CD4-positive, alpha-beta T cell treated with Interleukin-10 for 1 hour (primary cell): Measurements from ENCODE around the gene MED28.
"Not testable (repeated sequence)": the region's sequence is repeated elsewhere in the genome, so short reads cannot be mapped to it uniquely, and the experiment has no call there.

Source experiments
- DNase-seq: peaks from one replicate; pipeline ENCODE4 v3.0.0-alpha.2; 2020

Gene MED28, protein sequence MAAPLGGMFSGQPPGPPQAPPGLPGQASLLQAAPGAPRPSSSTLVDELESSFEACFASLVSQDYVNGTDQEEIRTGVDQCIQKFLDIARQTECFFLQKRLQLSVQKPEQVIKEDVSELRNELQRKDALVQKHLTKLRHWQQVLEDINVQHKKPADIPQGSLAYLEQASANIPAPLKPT

DNA sequence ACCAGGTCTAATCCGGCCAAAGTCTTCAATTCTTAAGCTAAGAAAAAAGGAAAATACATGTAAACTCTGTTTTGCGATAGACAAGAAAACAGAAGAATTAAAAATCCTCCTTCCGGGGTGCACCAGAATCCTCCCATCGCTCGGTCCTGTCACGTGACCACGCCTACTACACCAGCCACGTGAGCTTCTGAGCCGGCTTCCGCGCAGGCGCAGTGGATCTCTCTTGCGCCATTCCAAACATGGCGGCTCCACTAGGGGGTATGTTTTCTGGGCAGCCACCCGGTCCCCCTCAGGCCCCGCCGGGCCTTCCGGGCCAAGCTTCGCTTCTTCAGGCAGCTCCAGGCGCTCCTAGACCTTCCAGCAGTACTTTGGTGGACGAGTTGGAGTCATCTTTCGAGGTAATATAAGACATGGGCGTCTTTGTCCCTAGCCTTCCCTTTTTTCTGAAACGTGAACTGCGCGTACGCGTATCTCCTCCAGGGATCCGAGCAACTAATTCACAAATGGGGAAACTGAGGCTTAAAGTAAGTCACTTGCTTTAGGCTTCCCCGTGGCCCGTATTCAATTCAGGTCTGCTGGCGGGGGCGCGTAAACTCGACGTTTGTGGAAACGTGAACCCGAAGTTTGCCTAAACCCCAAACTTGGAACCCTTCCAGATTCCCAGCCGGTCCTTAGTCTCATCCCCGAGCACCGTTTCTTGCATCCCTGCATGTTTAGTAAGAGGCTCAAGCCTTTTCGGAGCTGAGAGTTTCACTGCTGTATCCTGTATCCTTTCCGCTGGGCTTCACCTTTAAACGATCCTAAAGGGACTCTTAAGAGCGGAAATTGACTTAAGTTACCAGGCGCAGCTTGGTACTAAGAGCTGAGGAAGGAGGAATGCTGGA, at the start of gene MED28:
Gene MED28, plus strand, starts transcription at position 226 of the 884 bp plus-strand sequence. Its CDS starts 14 bp downstream, at position 240.
- peak; percentile 96 for DNase-seq

DNA sequence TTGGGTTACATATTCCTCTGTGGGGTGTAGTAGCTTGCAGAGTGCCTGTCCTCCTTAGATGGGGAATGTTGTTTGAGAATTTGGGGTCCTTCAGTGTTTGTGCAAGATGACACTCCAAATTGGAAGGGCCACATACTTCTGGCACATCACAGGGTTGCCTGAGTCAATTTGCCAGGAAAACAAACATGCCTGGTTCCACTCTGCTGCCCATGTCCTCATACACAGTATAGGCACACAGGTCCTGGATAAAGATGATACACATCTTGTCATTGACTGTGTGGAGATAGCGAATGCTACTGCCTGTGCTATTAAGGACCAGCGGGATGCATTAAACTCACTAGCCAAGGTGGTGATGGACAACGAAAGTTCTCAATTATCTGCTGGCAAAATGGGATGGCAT, 48.6 kb upstream of the MED28 start:
- no peak for DNase-seq

- no peak for DNase-seq
Observed at GRCh38 chr4:17567271-17567670, 47.2 kb upstream of the MED28 start.

DNA sequence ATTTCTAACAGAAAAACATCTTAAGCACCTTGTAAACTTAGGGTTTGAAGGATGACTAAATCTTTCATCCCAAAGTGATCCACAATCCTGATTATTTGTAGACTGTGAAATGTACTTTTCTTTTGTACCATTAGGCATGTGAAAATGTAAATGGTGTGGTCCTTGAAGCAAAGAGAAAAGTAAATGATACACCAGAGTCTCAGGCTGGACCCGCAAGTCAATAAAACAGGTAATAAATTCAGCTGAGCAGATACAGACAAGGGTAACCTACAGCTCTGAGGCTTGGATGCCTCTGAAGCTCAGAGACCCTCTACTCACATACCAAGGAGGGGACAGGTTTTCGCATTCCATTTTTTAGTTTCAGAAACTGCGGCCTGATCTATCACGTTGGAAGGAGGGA, 40.2 kb upstream of the MED28 start:
- no peak for DNase-seq

DNA sequence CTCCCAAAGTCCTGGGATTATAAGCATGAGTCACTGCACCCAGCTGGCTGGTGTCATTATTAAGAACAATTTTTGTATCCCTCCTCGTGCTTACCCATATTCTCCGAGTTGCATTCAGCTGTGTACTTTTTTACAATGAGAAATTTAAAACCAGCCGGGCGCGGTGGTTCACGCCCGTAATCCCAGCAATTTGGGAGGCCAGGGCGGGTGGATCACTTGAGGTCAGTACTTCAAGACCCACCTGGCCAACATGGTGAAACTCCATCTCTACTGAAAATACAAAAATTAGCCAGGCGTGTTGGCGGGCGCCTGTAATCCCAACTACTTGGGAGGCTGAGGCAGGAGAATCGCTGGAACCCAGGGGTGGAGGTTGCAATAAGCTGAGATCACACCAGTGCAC, 39.3 kb upstream of the MED28 start:
- not testable (repeated sequence) for DNase-seq

GRCh38 chr4:17576932-17577664, 37.3 kb upstream of the MED28 start, which contains the start of gene LAP3:
LAP3 (plus strand) TSS chr4:17577198; CDS start chr4:17577466, 268 bp downstream.
- peak; percentile 99 for DNase-seq

DNA sequence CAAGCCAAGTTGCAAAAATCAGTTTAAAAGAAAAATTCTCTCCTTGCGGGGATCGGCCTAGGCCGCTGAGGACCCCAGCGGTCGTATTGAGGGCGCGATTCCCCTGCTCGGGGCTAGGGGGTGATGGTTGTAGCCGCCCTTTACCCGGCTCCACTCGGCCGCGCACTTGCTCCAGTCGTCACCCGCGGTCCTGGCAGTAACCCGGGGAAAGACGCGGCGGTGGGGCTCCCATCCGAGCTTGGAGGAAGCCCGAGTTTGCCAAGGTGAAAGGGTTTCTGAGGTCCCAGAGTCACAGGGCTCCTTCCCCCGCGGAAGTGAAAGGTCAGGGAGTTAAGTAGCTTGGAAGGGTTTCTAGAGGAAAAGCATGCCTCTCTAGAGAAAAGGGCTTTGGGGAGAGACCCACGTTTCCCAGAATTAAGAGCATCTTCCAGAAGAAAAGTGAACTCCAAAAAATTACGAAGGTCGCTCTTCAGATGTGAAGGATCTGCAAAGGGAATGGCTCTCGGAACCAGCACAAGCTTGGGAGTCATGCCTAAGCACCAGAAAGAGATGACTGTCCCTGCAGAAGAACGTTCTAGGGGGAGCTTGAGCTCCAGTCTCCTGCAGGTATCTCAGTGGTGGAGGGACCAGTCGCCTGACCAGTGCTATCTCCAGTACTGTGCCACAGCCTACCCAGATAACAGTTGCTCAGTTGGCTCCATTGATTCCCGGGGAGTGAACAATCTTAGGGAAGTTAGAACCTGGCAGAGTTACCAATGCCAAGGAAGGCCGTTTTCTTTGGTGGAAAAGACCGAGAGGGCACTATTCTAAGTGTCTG, 36.6 kb upstream of the MED28 start:
- no peak for DNase-seq

GRCh38 chr4:17578482-17578891, 36.0 kb upstream of the MED28 start:
- DNase-seq, result peak; percentile 42

DNA sequence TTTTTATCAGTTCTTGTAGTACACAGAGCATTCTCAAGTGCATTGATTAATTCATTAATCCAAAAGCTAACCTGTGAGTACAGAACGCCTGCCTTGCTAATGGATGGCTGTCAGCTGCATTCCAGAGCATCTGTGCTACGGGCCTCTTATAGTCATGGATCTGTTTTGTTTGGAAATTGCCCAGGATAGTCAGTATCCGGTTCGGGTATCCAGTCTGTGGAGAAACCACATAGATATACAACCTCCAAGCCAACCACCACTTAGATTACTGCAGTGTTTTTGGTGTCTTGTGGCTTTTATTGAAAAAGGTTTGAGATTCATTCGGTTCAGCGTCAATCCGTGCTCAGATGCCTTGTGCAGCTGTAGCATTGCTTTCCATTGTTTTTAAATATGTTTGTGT, 33.5 kb upstream of the MED28 start:
- no peak for DNase-seq

- DNase-seq, result no peak
Observed at GRCh38 chr4:17583276-17583675, 31.2 kb upstream of the MED28 start.

GRCh38 chr4:17583941-17584340, 30.5 kb upstream of the MED28 start:
- no peak for DNase-seq

DNA sequence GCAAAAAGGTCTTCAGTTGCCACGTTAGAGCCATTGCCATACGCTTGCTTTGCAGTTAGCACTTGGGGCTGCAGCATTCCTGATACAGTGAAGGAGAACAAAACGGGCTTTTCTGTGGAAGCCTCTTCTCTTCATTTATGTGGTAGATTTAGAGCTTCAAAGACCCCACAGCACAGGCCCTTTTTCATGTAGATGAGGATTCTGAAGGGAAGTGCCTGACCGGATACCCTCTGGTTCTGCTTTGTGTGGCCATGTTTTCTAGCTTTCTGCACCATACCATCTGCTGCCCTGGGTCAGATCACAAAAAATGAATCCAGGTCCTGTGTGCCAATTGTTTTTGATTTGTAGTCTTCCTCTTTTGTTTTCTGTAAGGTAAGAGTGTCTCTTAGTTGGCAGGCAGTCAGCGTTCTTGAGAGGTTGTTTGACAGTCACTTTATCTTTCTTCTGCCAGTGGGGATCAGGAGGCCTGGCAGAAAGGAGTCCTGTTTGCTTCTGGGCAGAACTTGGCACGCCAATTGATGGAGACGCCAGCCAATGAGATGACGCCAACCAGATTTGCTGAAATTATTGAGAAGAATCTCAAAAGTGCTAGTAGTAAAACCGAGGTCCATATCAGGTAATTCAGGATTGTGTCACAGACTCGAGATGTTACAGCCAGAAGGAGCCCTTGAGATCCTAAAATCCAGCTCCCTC, 29.8 kb upstream of the MED28 start:
- no peak for DNase-seq

DNA sequence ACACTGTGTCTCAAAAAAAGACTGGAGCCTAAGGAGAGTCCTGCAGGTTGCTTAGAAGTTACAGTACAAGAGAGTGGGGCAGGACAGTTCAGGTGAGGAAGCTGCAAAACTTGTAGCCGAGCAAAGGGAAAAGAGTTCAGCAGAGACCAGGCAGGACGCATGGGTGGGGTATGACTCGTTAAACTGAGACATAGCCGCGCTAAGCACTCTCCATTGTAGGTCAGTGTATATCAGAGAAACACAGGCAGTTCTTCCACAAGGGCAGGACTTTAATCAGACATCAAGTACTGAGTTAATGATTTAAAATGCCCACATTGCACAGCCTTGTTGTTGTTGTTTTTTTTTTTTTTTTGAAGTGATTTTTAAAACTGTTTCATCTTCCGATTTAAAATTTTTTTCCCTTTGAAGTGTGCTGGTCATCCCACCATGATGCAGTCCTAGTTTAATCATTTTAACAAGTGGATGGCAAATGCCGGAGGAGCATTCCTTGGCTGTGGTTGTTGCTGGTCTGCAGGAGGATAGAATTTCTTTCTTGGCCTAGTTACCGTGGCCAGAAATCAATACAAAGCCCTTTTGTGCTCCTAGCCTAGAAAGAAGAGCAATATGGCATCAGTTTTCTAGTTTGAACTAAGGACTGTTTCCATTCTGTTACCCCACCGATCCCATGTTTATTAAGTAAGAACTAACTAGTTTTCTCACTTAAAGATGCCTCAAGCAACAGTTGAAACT, 27.2 kb upstream of the MED28 start:
- no peak for DNase-seq

- DNase-seq, result no peak
Observed at GRCh38 chr4:17589355-17589754, 25.1 kb upstream of the MED28 start.

DNA sequence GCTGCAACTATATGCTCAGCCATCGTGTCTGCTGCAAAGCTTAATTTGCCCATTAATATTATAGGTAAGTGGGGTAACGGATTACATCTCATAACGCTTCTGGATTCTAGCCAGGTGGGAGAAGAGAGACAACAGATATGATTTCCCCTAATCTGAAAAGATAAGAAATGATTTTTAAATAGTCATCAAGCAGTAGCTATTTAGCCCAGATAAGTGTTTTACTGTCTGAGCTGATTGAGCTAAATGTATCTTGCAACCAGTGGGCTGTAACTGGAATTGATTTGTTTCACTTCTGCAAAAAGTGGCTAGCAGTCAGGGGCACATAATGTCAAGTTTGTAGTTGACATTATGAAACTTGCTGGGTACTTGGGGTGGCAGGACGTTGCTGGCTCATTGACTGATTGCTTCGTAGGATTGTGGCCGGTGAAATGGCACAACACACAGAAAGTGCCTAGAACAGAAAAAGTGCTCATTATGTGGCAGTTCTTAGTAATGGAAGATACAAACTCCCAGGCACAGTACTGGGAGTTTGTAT, 18.9 kb upstream of the MED28 start:
- no peak for DNase-seq

DNA sequence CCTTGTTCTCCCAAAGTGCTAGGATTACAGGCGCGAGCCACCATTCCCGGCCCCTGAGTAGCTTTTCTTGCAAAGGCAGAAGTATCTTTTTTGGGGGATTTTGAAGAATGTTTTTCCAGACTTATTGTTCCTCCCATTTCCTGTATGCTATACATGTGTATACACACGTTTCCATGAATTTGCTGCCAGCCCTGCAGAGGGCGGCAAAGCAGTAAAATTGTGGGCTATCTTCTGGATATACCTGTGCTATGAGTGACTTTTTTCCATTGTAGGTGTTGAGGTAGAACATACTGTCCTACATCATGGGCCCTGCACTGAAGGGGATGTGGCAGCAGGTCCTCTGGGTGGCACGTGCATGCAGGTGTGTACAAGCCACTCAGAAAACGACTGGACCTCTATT, 16.9 kb upstream of the MED28 start:
- DNase-seq, result no peak

DNA sequence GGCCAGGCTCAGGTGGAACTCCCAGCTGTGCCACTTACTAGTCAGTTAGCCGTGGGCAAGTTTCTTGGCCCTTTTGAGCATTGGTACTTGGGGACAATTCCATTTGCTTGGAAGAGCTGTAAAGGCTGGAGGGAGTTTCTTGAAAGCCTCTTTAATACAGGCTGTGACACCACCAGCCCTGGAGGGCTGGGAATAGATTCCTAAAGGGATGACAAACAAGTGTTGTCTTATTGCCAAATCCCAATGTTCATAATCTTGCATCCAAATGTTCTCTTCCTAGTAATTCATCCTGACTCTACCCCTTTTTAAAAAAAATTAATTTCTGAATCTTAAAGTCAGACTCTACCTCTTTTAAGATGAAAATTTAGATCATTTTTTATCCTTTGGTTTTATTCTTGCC, 14.6 kb upstream of the MED28 start:
- no peak for DNase-seq

GRCh38 chr4:17605236-17605635, 9.2 kb upstream of the MED28 start:
- DNase-seq, result no peak

- DNase-seq, result peak; percentile 30
Observed at GRCh38 chr4:17613761-17614415, 553 bp upstream of the MED28 start.

DNA sequence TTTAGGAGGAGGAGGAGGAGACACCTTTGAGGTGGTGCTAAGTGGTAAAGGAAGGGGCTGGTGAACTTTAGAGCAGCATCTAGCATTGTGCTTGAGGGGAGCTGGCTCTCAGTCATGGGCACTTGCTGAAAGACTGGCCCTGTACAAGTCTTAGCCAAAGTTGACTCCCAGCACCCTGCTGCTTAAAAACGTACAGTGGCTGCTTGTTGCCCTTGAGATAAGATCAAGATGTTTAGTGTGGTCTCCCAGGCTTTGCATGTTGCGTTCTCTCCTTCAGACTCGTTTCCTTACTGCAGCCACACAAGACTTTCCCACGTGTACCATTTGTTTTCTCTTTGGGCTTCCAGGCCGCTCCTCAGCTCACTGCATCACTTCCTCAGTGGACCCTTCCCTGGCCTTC, 1.8 kb downstream of the MED28 start:
- DNase-seq, result no peak

DNA sequence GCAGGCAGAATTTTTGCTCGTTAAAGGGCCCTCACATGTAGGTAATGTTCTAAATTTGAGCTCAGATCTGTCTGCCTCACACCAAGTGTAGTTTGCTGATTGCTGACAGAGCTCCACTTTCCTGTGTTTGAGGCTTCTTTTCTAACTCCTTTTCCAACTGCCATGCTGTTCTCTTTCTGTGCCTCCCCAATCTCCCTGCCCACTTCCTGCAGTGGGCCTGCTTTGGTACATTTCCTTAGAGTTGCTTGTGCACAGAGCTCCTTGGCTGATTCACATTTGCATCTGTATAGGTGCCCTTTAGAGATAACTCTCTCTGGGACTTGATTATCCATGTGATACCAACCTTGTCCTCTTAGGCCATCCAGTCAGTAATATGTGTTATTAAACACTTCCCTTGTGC, 4.5 kb downstream of the MED28 start:
- DNase-seq, result no peak
